SKM-1 (cell line): ENCODE data around the gene ANKRD44.

Experiments
- DNase-seq: peaks from one replicate; lab custom pipeline; 2025; ENCODE audit not compliant: unreplicated experiment; lab: John Stamatoyannopoulos, UW

ANKRD44 gene

DNA sequence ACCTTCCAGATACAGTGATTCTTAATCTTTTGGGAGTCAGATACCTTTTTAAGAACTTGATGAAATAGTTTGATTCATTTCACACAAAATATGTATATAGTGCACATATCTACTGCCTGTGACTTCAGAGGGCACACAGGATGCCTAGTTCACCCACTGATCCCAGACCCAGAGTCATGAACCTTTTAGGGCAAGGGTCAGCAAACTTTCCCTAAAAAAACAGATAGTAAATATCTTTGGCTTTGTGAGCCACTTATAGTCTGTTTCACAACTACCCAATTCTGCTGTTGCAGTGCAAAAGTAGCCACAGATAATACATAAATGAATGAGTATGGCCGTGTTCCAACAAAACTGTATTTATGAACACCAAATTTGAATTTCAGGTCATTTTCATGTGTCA, 124.9 kb downstream of the ANKRD44 start:
- DNase-seq, result no peak

DNA sequence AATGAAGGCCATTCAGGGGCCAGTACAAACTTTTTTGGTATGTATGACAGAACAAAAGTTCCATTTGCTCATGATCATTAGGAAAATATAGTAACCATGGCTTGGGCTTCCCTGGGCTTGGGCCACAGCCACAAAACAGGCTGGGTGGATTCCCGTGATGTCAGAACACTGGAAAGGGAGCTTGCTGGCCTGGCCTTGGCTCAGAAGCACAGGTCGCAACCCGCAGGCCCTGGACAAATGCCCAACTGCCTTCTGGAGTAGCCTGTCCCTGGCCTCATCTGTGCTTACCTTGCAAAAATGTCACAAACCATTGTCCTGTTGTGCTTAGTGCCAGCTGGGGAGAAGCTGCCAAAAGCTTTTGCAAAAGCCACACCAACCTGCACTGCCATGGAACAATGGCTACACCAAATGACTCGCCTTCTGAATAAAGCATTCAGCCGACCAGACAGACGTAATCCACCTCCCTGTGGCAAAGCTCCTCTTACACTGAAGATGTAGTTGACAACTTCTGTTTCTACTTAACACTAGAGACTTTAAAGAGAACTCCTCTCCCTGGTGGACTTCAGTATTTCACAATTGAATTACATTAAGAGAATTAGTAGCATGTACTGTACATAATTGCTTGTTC, 125.5 kb downstream of the ANKRD44 start:
- DNase-seq, result no peak

DNA sequence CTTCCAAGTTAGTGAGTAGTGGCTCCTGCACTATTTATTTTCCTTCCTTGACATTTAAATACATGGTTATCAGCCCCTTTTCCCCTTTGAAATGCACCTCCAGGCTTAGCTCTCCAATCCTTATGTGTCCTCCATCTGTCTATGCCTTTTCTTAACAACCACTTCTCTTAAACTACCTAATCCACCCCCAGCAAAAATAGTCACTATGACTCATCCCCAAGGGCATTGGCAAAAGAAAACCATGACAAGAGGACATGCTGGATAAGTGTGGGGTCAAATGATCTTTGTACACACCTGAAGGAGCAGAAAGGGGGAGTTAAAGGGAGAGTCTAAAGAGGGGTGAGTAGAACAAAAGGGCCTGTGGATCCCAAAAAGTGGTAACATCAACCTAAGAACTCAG, 127.2 kb downstream of the ANKRD44 start:
- no peak for DNase-seq

DNA sequence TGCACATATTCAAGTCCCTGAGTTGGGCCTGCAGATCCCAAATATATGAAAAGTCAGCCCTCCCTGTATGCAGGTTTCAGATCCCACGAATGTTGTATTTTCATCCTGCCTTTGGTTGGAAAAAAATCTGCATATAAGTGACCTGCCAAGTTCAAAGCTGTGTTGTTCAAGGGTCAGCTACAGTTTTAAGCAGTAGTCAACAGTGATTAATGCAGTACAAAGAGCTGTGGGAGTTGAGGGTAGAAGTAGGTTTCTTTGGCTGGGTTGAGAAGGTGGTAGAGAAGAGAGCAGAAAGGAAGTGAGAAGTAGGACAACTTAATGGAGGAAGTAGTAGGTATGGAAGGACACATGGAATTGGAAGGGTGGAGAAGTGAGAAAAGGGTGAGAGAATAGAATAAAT, 127.9 kb downstream of the ANKRD44 start:
- DNase-seq, result no peak

DNA sequence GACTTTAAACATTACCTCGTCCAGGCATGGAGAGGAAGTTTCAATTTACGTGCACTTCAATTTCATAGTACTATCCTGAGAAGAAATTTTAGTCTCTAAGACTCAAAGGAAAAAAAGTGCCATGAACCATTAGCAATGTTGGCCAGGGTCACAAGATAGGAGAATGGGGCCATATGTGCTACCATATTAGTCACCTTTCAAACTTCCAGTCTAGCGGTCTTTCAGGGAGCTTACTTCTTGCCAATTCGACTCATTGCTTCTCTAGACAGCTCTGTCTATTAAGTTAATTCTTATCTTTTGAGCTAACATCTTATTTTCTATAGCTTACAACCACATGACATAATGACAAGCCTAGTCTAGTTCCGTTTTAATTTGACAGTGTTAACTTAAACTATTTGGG, 129.1 kb downstream of the ANKRD44 start:
- no peak for DNase-seq

DNA sequence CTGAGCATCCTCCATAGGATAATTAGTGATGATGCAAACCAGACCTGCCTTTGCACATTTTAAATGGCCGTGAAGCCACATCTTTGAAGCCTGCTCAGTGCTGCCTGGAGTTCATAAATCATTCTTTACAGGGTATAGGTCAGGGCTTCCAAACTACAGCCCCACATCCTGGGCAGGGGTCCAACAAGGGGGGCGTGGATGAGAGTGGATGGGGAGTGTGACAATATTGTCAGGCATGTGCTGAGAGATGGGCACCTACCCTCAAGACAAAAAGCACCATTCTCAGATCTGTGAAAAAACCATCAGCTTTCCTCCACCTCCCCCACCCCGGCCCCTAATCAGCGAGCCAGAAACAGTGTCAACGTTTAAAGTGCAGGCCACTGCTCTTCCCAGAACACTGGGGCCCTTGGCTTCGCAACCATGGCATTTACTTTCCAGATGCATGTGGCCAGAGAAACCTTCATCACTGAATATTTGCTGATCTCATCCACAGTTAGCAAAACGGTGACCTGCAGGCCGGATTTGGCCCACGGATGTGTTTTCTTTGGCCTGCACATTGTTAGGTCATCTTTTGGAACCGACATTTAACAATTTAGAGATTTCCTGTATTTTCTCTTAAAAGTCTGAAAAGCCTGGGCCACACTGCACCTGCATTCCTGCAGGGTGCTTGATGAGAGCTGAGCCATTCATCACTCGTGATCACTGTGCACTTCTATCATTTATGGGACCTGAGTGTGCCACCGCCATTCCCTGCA, 130.7 kb downstream of the ANKRD44 start:
- DNase-seq, result no peak

DNA sequence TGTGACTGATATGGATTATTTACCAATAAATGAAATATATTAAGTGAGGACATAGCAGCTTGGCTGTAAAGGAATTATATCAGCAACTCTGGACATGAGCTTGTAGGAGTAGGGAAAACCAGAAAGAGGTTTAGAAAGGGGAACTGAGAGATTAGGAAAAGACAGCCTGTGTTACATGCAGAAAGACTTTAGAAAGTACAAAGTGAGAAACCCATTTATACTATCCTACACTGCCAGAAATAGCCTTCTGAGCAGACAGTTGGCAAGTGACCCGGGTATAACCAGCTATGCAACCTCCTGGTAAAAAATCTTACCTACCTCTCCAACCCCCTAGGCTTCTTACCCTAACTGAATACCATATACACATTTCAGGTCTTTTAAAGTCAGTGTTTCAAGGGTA, 134.1 kb downstream of the ANKRD44 start:
- DNase-seq, result no peak

DNA sequence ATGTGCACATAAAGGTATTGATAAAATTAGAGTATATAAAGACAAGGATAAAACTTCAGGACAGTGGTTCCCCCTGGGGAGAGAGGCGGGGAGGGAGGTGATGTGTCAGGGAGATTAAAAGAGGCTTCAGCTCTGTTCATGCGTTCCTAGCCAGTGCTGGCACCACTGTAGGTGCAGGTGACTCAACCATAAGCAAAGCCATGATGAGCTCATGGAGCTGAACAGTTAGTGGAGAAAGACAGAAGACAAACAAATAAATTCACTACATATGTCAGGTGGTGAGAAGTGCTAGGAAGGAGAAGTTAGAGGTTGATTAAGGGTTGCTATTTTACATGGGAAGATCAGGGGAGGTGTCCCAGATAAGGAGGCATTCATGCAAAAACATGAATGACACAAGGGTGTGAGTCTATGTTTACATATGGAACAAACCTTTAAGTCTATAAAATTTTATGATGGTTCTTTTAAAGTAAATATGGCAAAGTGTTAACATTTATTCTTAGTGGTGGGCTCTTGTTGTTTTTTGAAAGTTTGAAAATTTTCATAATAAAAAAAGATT, 136.0 kb downstream of the ANKRD44 start:
- no peak for DNase-seq

DNA sequence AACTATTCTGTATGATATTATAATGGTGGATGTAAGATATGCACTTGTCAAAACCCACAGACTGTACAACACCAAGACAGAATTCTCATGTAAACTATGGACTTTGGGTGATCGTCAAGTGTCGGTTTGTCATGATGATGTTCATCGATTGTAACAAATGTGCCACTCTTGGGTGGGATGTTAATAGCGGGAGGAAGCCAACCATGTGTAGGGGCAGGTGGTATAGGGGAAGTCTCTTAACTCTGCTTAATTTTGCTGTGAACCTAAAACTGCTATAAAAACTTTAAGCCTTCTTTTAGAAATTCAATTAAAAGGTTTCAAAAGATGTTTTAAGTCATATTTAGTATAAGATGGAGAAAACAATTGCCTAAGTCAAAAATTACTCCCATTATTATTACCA, 139.0 kb downstream of the ANKRD44 start:
- no peak for DNase-seq

DNA sequence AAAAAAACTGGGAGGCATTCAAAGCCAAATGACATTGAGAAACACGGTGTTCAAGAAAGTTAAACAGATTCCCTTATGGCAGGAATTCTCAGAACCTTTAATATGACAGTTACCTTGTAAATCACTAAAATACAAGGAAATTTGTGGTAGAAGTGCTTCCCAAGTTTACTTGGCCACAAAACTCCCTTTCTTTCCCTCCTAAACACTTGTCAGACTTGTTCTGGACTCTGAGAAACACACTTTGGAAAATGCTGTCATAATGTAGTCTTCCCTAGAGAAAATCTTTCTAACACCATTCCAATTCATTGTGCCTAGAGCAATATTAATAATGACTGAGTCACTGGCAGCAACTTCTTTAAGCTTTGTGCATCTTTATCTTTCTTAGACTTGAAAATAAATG, 140.4 kb downstream of the ANKRD44 start:
- DNase-seq, result no peak

DNA sequence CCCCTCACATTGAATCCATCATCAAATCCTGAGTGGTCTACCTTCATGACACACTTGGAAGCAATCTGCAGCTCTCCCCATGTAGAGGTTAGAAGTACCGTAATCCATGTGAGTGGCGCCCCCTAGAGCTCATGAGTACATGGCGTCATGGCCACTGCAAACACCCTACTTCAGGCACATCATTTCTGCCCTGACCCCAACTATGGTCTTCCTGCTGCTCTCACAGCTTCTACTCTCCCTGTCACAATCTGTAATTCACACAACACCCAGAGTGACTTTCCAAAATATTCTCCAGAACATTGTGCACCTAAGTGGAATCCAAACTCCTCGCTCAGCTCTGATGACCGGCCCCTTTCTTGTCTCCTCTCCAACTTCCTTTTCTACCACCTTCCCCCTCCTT, 141.9 kb downstream of the ANKRD44 start:
- DNase-seq, result peak; percentile 51

DNA sequence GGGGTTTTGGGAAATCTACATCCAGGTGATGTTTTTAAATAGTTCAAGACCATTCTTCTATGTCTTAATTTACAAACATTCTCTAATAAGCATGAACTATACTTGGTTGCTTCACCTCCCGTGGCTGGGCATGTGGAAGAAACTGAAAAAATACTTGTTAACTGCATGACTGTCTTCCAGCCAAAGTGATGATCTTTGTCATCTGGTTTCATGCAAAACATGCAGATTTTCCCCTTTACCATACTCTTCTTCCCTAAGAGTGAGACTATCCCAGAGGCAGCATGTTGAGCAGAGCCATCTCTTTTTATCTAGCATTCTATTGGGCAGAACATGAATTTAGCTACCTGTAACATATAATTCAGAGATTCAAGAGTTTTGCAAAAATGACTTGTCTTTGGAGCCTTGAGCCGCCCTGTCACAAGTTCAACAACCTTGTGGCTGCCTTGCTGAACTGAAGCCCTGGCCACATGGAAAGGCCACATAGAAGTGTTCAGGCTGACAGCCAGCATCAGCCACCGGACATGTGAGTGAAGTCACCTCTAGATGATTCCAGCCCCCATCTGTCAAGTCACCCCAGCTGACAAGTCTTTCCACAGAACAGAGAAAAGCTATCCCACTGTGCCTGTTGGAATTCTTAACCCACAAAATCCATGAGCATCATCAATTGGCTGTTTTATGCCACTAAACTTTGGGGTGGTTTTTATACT, 142.8 kb downstream of the ANKRD44 start:
- DNase-seq, result no peak

DNA sequence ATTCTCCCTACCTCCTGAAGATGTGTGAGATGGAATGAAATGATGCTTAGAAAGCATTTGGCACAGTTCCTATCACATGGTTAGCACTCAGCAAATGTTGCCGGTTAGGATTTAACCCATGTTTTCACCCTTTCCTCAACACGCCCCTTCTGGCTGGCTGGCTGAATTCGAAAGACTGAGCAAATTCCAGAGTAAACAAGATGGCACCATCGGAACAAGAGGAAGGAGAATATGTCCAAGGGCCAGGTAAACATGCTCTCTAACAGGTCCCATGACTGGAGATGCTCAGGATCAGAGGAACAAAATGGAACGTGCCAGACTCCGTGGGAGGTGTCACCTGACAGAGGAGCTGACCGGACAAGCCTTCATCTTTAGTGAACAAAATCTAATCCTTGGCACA, 145.6 kb downstream of the ANKRD44 start:
- DNase-seq, result no peak

DNA sequence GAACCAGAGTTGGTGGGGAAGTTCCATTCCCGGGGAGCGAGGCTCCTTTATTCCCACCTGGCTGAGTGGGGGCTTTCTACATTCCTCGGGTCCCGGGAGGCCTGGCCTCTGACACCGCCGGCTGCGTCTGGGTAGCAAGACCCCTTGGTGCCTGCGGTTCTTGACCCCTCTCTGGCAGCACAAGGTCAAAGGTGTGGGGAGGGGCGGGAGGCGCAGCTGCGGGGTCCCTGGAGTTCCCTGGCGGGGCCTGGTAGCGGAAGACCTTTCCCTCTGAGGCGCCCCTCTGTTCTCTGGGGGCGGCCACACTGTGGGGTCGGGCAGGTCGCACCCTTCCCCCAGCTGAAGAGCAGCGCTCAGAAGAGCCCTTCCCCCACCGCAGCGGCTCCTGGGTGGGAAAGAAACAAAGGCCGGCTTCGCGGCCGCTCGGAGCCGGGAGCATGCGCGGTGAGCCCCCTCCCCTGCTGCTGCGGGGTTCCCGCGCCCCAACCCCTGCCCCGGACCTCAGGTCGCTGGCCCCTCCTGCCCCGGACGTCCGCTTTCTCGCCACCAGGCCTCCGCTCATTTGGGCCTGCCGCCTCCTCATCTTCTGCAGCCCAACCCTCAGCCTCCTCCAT, 146.3 kb downstream of the ANKRD44 start:
- no peak for DNase-seq

DNA sequence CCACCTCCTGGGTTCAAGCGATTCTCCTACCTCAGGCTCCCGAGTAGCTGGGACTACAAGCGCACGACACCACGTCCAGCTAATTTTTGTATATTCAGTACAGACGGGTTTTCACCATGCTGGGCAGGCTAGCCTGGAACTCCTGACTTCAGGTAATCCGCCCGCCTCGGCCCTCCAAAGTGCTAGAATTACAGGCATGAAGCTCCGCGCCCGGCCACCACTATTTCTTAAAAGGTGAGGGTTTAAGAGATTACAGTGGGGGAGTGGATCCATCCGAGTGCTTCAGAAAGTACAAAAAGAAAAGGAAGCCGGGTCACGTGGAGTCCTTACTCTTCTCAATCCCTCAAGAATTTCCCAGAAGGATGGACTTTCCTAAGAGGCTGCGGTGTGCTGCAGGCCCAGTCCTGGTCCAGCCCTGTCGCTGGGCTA, 146.9 kb downstream of the ANKRD44 start:
- no peak for DNase-seq

DNA sequence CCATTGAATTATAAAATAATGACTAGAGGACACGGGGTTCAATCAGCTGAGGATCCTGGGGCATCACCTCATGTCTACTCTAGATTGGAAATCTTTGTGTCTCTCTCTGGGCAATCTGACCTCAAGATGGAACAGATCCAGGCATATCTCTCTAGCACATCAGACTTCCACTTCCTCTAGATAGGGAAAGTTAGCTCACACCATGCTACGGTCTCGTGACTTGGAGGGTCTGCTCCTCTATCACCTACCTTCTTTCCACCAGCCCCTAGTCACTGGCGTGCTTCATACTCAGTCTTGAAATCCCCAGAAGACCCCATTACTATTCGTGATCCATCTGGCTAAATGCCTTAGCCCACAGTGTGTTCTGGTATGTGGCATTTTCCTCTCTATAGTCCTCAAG, 148.8 kb downstream of the ANKRD44 start:
- no peak for DNase-seq

DNA sequence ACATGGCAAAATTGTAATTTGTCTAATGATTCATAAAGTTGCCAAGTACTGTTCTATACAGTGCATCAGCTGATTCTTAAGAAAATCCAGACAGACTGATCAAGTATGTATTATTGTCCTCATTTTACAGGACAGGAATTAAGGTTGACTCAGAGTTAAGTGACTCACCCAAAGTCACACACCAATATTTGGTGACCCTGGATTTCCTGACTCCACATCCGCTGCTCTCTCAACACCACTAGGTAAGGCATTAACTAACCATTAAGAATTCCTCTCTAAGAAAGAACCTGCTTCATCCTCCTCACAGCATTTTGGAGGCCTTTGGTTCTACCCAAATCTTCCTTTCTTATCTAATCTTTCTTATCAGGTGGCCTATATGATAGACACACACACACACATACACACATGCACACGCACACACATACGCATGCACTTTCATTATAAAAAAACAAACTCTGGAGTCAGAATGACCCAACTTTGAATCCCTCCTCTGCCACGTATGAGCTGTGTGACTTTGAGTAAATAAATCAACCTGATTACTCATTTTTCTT, 150.8 kb downstream of the ANKRD44 start:
- DNase-seq, result no peak

DNA sequence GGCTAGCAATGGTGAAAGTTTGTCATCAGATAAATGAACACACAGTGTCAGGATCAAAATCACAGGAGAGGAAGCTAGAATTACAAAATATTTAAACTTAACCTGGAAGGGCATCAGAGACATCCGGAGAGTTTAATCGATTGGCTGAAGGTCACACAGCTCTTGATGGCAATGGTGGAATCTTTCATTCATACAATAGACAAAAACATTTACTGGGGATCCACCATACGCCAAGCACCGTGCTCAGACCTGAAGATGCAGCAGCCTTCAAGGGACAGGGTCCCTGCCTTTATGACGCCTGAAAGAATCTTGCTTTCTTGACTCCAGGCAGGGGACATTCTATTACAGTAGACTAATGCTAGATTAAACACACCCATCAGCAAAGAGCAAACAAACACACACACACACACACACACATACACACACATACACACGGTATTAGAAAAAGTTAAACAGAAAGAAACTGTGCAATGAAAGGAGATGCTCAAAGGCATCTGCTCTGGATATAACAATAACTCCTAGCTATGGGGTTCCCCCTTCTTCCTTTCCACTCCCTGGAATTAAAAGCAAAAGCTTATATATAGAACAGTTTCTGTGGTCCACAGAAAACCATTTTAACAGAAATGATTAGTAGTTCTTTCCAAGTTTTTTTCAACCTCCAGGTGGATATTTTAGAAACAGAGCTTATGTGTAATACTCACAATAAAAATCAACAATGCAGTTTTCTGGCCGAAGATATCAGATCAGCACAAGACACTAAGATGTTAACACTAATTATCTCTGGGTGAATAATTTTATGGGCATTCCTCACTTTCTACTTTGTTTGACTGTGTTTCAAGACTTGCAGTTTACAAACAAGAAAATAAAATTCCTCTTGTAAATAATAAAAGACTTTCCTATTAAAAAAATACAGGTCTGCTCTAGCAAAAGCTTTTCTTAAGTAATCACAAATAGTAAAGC, 151.7 kb downstream of the ANKRD44 start:
- DNase-seq, result no peak

DNA sequence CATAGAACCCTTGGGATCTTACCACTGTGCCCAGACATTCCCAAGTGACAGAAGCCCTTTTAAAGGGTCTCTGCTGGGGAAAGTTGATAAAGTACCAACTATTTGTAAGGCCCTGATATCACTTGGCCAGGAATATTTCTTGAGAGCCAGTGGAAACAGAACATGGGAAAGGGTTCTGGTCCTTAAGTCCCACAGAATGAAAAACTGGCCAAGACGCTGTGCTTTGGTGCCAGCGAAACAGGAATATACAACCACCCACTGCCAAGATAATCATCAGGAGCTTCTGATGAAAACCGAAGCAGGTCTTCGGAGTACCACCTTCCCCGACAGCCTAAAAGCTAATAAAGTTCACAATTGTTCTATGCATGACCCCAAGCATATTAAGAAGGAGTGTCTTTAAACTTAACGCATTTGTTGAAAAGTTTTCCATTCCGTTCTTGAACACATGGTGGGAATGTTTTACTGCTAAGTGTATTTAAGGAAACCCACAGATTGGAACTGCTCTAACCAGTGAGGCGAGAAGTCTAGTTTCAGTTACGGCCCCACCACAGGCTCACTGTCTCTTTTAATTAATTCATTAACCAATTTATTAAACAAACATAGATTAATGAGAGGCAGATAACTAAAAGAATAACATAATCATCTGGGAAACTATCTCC, 152.6 kb downstream of the ANKRD44 start:
- no peak for DNase-seq

DNA sequence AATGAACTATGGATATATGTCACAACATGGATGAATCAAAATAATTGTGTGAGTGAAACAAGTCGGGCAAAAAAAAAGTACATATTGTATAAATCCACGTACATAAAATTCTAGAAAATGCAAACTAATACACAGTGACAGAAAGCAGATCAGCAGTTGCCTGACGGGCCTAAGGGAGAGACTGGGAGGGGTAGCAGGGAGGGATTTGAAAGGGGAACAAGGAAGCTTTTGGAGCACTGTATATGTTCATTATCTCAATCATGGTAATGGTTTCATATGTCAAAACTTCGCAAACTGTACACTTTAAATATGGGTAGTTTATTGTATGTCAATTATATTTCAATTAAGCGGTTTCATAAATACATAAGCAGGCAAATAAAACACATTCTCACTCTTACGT, 153.8 kb downstream of the ANKRD44 start:
- no peak for DNase-seq
